GM18520 (cell line): Measurements from ENCODE around the gene MAP3K6.
"Not testable (repeated sequence)": the region's sequence is repeated elsewhere in the genome, so short reads cannot be mapped to it uniquely, and the experiment has no call there.

Experiments used
- ATAC-seq: cut with Tn5 transposase; IDR thresholded peaks from one replicate; pipeline ENCODE4 v1.9.1; 2021; ENCODE audit not compliant: unreplicated experiment

MAP3K6 gene

GRCh38 chr1:27366411-27367159, at the start of gene MAP3K6:
Gene MAP3K6 (minus strand): TSS chr1:27366961. CDS start chr1:27366597, 364 bp downstream.
- no peak for ATAC-seq

GRCh38 chr1:27414091-27414490, 47.3 kb upstream of the MAP3K6 start:
- no peak for ATAC-seq

- ATAC-seq, result no peak
Observed at GRCh38 chr1:27413004-27413403, 46.2 kb upstream of the MAP3K6 start.

DNA sequence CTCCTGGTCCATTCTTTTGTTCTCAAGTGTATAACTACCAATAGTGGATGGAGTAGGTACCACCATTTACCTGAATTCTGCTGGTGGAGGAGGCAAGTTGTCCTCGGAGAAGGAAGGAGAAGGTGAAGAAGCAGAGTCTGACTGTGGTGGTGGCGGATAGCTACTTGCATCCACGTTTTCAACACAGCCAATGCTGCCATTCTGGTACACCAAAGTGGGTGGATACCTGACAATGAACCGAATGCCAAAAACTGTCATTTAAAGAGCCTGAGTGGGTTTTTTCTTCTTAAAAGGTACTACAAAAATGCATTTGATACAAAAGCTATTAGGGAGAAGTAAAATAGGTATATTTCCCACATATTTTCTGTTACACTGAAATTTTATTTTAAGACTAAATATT, 45.7 kb upstream of the MAP3K6 start:
- ATAC-seq, result no peak

DNA sequence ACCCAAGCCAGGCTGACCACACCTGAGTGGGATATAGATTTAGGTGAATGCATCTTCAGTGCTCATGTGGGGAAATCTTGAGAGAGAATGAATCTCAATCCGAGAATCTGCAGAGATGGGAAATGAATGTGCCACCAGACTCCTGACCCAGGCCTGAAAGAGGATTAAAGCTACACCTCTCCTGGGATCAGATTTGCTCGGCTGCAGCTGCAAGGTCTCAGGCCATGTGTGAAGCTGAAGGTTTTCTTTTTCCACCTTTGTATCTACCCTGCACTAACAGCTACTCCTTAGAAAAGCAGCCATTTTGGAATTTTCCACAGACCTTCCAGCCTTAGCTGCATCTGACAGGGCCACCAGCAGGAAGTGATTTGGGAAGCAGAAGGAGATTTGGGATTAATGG, 43.9 kb upstream of the MAP3K6 start:
- ATAC-seq, result no peak

DNA sequence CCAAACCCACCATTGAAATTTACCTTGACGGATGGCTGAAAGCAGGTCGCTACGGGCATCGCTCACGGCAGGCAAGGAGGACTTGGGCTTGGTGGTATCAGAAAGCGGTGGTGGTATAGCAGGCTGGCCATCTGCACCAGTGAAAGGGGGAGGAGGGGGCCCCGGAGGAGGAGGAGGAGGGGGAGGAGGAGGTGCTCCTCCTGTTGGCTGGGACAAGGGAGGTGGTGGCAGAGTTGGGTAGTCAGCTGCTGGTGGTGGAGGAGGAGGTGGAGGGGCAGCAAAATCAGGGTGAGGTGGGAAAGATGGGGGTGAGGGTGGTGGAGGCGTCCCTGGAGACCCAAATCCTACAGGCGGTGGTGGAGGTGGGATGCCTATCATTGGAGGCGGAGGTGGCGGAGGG, 42.9 kb upstream of the MAP3K6 start:
- no peak for ATAC-seq

GRCh38 chr1:27408151-27408550, 41.4 kb upstream of the MAP3K6 start:
- ATAC-seq, result no peak

- not testable (repeated sequence) for ATAC-seq
Observed at GRCh38 chr1:27406791-27407190, 40.0 kb upstream of the MAP3K6 start.

DNA sequence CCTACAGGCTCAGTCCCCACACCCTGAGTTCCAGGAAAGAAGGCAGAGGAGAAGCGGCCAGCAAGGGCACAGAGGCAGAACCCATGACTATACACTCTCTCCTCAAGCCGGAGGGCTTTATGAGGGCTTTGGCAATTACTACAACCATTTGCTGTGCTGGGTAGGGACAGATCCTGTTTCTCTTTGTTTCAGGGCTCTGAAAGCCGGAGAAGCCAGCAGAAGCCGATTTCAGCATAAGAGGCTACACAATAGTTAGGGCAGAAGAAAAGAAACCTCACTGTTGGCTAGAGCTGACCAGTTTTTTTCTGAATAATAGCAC, 39.6 kb upstream of the MAP3K6 start:
- ATAC-seq, result no peak

- ATAC-seq, result not testable (repeated sequence)
Observed at GRCh38 chr1:27405598-27406361, 39.0 kb upstream of the MAP3K6 start.

- no peak for ATAC-seq
Observed at GRCh38 chr1:27405074-27405473, 38.3 kb upstream of the MAP3K6 start.

GRCh38 chr1:27403931-27404330, 37.2 kb upstream of the MAP3K6 start:
- ATAC-seq, result no peak

DNA sequence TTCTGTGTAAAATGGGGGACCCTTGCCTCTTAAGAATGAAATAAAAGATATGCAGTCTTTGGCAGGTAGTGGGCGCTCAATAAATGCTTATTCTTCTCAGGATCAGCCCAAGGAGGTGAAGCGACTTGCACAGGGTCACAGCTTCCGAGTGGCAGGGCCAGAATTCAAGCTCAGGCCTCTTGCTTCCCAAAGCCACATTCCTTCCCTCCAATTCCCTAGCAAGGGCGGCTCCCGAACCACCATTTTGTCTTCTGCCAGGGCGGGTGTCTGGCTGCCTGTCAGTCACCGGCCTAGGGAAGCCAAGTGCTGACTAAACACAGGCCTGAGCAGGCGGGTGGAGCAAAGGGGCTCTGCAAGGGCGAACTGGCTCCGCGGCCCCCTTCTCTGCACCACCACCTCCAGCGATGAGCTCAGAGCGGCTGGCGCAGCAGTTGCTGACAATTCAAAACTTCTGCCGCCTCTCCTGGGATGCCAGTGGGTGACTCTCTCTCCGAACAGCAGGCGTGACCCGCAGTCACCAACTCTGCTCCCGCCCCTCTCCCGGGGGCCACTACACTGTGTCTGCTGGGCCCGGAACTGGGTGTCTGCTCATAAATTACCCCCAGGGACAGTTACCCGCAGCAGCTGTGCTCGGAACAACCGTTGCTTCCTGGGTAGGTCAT, 36.4 kb upstream of the MAP3K6 start:
- no peak for ATAC-seq

DNA sequence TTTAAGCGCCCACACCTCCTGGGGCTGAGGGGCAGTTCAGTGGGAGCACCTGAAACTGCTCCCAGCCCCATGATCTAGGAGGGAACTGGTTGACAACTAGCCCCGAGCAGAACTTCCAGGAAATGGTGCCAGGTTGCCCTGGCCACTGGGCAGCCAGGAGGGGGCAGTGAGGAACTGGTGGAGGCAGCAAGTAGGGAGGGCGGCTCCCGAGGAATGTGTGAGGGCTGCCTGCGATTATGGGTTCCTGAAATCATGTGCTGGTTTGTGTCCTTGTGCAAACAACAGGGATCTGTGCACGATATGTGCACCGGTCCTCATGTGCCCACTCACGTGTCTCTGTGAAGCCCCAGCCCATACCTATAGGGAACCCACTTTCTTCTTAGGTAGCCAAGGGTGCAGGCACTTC, 35.6 kb upstream of the MAP3K6 start:
- no peak for ATAC-seq

DNA sequence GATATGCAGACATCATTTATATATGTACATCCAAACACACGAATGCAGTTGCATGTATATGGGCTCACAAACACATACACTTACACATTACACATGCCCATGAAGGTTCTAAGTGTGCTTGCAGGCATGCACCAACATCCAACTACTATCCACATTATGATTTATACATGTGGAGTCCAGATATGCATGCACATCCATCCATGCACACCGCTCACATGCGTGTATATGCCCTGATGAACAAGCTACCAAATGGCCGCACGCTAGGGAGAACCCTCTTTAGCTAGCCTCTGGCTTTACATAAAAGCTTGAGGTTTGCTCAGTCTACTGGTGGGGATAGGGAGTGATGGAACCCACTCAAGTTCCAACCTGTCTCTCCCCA, 34.2 kb upstream of the MAP3K6 start:
- no peak for ATAC-seq

DNA sequence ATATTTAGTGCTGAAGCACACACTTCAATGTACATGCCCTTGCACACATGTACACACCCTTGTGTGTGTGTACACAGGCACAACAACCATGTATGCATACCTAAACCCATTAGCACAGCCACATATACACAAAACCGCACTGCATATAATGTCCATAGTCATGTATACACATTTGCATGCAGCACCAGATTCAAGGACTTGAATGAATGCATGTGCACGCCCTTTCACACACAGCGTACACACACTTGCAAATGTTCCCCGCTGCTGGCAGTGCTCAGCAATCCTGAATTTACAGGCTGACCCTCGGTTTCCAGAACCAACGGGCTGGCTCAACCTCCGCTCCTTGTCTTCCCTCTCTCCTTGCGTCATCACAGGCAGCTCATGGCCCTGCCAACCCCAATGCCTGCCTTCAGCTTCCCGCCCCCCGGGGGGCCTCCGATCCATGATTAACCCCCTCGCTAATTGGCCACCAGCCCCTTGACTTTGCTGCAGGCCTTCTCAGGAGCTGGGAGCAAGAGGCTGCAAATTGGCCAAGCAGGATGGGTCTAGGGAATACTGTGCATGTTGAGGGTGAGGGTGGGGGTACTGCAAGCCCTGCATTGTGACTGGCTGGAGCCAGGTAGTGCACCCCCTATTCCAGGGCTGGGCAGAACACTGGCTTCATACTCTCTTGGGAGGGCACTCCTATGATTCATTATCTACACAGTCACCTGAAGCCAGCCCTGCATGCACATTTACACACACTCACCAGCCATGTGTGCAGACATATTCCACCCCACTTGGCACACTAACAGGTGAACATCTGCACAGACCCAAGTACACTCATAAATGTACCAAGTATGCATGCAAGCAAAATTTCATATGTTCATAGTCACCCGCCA, 33.6 kb upstream of the MAP3K6 start:
- ATAC-seq, result no peak

- ATAC-seq, result no peak
Observed at GRCh38 chr1:27399251-27400025, 32.7 kb upstream of the MAP3K6 start.

GRCh38 chr1:27398405-27399149, 31.8 kb upstream of the MAP3K6 start:
- no peak for ATAC-seq

GRCh38 chr1:27397749-27398148, 31.0 kb upstream of the MAP3K6 start:
- ATAC-seq, result no peak

DNA sequence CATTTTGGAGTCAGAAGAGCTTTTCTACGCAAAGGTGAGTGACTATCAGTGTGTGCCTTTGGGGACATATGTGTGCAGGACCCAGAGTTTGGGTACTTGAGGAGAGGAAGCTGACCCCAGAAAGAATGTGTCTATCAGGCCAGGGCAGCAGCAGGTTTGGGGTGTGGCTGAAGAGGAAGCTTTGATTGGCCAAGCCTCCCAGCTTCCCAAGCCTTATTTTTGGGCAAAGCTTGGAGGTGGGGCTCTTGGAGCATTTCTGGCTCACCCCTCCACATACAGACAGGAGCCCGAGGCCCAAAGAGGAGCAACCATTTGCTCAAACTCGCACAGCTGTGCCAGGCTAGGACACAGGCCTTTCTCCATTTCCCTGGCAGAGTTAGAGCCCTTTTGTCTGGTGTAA, 30.3 kb upstream of the MAP3K6 start:
- ATAC-seq, result no peak
